H9 (cell line): Measurements from ENCODE around the gene MGLL. TPM values are rescaled to one million over a fixed set of nuclear protein-coding genes. Genes with fewer than 3 reads are reported as not detected.

Experiments used
- DNase-seq: peaks from one replicate; pipeline ENCODE4 v3.0.0-alpha.2; 2017
- H2AFZ ChIP-seq: one replicate; pipeline ENCODE4 v1.6.1; 2013; ENCODE audit warnings: mild to moderate bottlenecking, low read length, control low read depth, moderate library complexity
- H2AK5ac ChIP-seq: 2 replicates; pipeline ENCODE4 v1.6.1; 2013; ENCODE audit warnings: low read length, control low read depth, mixed read lengths; ENCODE audit not compliant: insufficient read length
- H2BK120ac ChIP-seq: one replicate; pipeline ENCODE4 v1.6.1; 2013; ENCODE audit warnings: low read depth, mild to moderate bottlenecking, low read length, control low read depth, inconsistent platforms; ENCODE audit not compliant: poor library complexity, severe bottlenecking
- H2BK12ac ChIP-seq: 2 replicates; pipeline ENCODE4 v1.6.1; 2013; ENCODE audit warnings: low read length, control low read depth, mixed read lengths, low read depth; ENCODE audit not compliant: insufficient read length
- H2BK15ac ChIP-seq: 2 replicates; pipeline ENCODE4 v1.6.1; 2013; ENCODE audit warnings: low read depth, low read length, control low read depth
- H2BK20ac ChIP-seq: one replicate; pipeline ENCODE4 v1.6.1; 2013; ENCODE audit warnings: low read depth, mild to moderate bottlenecking, low read length, control low read depth, inconsistent platforms; ENCODE audit not compliant: poor library complexity, severe bottlenecking
- H2BK5ac ChIP-seq: 2 replicates; pipeline ENCODE4 v1.6.1; 2013; ENCODE audit warnings: low read length, control low read depth, mixed read lengths; ENCODE audit not compliant: insufficient read length
- H3K14ac ChIP-seq: 2 replicates; pipeline ENCODE4 v1.6.1; 2013; ENCODE audit warnings: low read length, control low read depth; ENCODE audit not compliant: insufficient read depth
- H3K18ac ChIP-seq: 2 replicates; pipeline ENCODE4 v1.6.1; 2013; ENCODE audit warnings: low read depth, mild to moderate bottlenecking, mixed read lengths, low read length, control low read depth; ENCODE audit not compliant: insufficient read length
- H3K23ac ChIP-seq: 2 replicates; pipeline ENCODE4 v1.6.1; 2013; ENCODE audit warnings: low read length, control low read depth, mixed read lengths, low read depth; ENCODE audit not compliant: insufficient read length
- H3K23me2 ChIP-seq: 2 replicates; pipeline ENCODE4 v1.6.1; 2013; ENCODE audit warnings: low read depth, mild to moderate bottlenecking, mixed read lengths, low read length, control low read depth; ENCODE audit not compliant: insufficient read length, poor library complexity, severe bottlenecking
- H3K27ac ChIP-seq: 2 replicates; pipeline ENCODE4 v1.5.1; 2013; ENCODE audit warnings: low read length, control low read depth, mixed read lengths, low read depth; ENCODE audit not compliant: insufficient read length
- H3K27me3 ChIP-seq: 2 replicates; pipeline ENCODE4 v1.6.1; 2013; ENCODE audit warnings: low read length, control low read depth, inconsistent platforms; ENCODE audit not compliant: insufficient read depth
- H3K4ac ChIP-seq: 2 replicates; pipeline ENCODE4 v1.6.1; 2013; ENCODE audit warnings: low read depth, mild to moderate bottlenecking, control low read depth, inconsistent platforms, low read length, moderate library complexity
- H3K4me1 ChIP-seq: 2 replicates; pipeline ENCODE4 v1.6.1; 2013; ENCODE audit warnings: low read length, control low read depth, inconsistent platforms; ENCODE audit not compliant: insufficient read depth
- H3K4me2 ChIP-seq: 2 replicates; pipeline ENCODE4 v1.6.1; 2013; ENCODE audit warnings: low read length, control low read depth, mixed read lengths; ENCODE audit not compliant: insufficient read length, insufficient read depth
- H3K56ac ChIP-seq: 2 replicates; pipeline ENCODE4 v1.6.1; 2013; ENCODE audit warnings: low read depth, mild to moderate bottlenecking, mixed read lengths, low read length, control low read depth; ENCODE audit not compliant: insufficient read length
- H3K79me1 ChIP-seq: 2 replicates; pipeline ENCODE4 v1.6.1; 2013; ENCODE audit warnings: low read depth, mild to moderate bottlenecking, moderate library complexity, low read length, control low read depth, inconsistent platforms; ENCODE audit not compliant: insufficient read depth, poor library complexity, severe bottlenecking
- H3K79me2 ChIP-seq: 2 replicates; pipeline ENCODE4 v1.6.1; 2013; ENCODE audit warnings: low read length, control low read depth, inconsistent platforms; ENCODE audit not compliant: insufficient read depth
- H3K9ac ChIP-seq: 2 replicates; pipeline ENCODE4 v1.6.1; 2013; ENCODE audit warnings: low read length, control low read depth, mixed read lengths; ENCODE audit not compliant: insufficient read length; ENCODE audit errors: extremely low read depth
- H3K9me3 ChIP-seq: one replicate; pipeline ENCODE4 v1.6.1; 2013; ENCODE audit warnings: low read depth, low read length, inconsistent platforms; ENCODE audit not compliant: control insufficient read depth
- H3T11ph ChIP-seq: one replicate; pipeline ENCODE4 v1.6.1; 2013; ENCODE audit warnings: mild to moderate bottlenecking, low read length, control low read depth, inconsistent platforms
- H4K20me1 ChIP-seq: one replicate; pipeline ENCODE4 v1.6.1; 2013; ENCODE audit not compliant: control insufficient read depth, insufficient read length, insufficient read depth
- H4K5ac ChIP-seq: 2 replicates; pipeline ENCODE4 v1.6.1; 2013; ENCODE audit warnings: low read depth, mild to moderate bottlenecking, mixed read lengths, low read length, control low read depth; ENCODE audit not compliant: insufficient read length
- H4K8ac ChIP-seq: replicated peaks from 2 replicates; pipeline ENCODE4 v1.6.1; 2013; ENCODE audit warnings: low read length, control low read depth, mixed read lengths, low read depth; ENCODE audit not compliant: insufficient read length
- H4K91ac ChIP-seq: 2 replicates; pipeline ENCODE4 v1.6.1; 2013; ENCODE audit warnings: low read depth, mild to moderate bottlenecking, moderate library complexity, mixed read lengths, low read length, control low read depth; ENCODE audit not compliant: insufficient read length
- H3K27ac Mint-ChIP-seq, 3 experiments: 2 replicates in 2 of 3; 3 replicates in 1 of 3; pipeline ENCODE4 v1.8.0; 2020 to 2021; ENCODE audit warnings: mixed read lengths in 3 of 3, mild to moderate bottlenecking in 1 of 3, moderate library complexity in 1 of 3
- H3K27me3 Mint-ChIP-seq: 2 replicates; pipeline ENCODE4 v1.8.0; 2021; ENCODE audit warnings: low read depth, mild to moderate bottlenecking, moderate library complexity, mixed read lengths
- H3K36me3 Mint-ChIP-seq, 3 experiments: 2 replicates in 2 of 3; 3 replicates in 1 of 3; pipeline ENCODE4 v1.8.0; 2020 to 2021; ENCODE audit warnings: low read depth in 3 of 3, mixed read lengths in 3 of 3; ENCODE audit not compliant: insufficient read depth in 1 of 3
- H3K4me1 Mint-ChIP-seq, 2 experiments: 2 replicates each; pipeline ENCODE4 v1.8.0; 2020; ENCODE audit warnings: mixed read lengths in 2 of 2
- H3K4me3 Mint-ChIP-seq, 2 experiments: 2 replicates in 1 of 2; 3 replicates in 1 of 2; pipeline ENCODE4 v1.8.0; 2020 to 2021; ENCODE audit warnings: mild to moderate bottlenecking in 2 of 2, mixed read lengths in 2 of 2, moderate library complexity in 1 of 2
- H3K9me3 Mint-ChIP-seq, 2 experiments: 2 replicates in 1 of 2; 3 replicates in 1 of 2; pipeline ENCODE4 v1.8.0; 2020; ENCODE audit warnings: mild to moderate bottlenecking in 2 of 2, mixed read lengths in 2 of 2, moderate library complexity in 1 of 2
- CTCF ChIP-seq: fragments of 200-600 bp; sonication (generic); conservative IDR thresholded peaks from 3 replicates; pipeline ENCODE4 v1.8.0; 2021; ENCODE audit warnings: antibody characterized with exemption, mild to moderate bottlenecking
- WGBS: extraction: QIAGEN DNeasy Blood & Tissue Kit; methylation state at CpG from one replicate; pipeline ENCODE4 v1.1.7; 2013; ENCODE audit warnings: missing lambda C conversion rate, low lambda C conversion rate, mixed read lengths; ENCODE audit not compliant: insufficient read length; ENCODE audit errors: extremely low coverage; 5-methylcytosine and 5-hydroxymethylcytosine counted together
- total RNA-seq: library from RNA; stranded (reverse); gene quantifications from 2 replicates; pipeline ENCODE4 v1.2.1, GENCODE V29; 2021

MGLL gene
- total RNA-seq, 1 experiment from 2014 or later = 0.11 TPM

GRCh38 chr3:127711896-127712295 is 110.4 kb downstream of the MGLL start:
- Mint-ChIP-seq H3K27me3 (peaks cover 24% of the 10 kb centered on the region), H3K4me1 (peaks cover 29 to 38% of the 10 kb centered on the region in 2 experiments), H3K36me3 (no peaks in the 10 kb centered on the region), H3K27ac (no peak overlapping the region), H3K4me3 (no peak overlapping the region), H3K9me3 (no peaks in the 10 kb centered on the region)
- Histone ChIP-seq H3K79me1 (no peaks in the 10 kb centered on the region), H3K4ac (no peak overlapping the region), H3T11ph (no peak overlapping the region), H3K9ac (no peak overlapping the region), H4K5ac (no peak overlapping the region), H2AK5ac (no peak overlapping the region), H3K23me2 (no peaks in the 10 kb centered on the region), H3K56ac (no peak overlapping the region), H2AFZ (no peak overlapping the region), H2BK5ac (no peak overlapping the region), H4K20me1 (no peaks in the 10 kb centered on the region), H4K8ac (no peak overlapping the region), H3K23ac (no peak overlapping the region), H3K14ac (no peak overlapping the region), H3K9me3 (no peaks in the 10 kb centered on the region), H2BK20ac (no peak overlapping the region), H3K27me3 (no peaks in the 10 kb centered on the region), H2BK15ac (no peak overlapping the region), H3K27ac (no peak overlapping the region), H3K4me1 (peaks cover 4% of the 10 kb centered on the region; the same call in 1 of the 2 replicates), H3K4me2 (no peak overlapping the region), H3K18ac (no peak overlapping the region), H3K79me2 (no peaks in the 10 kb centered on the region), H4K91ac (no peak overlapping the region), H2BK12ac (no peak overlapping the region), H2BK120ac (no peak overlapping the region)
- no peak for TF ChIP-seq CTCF
- WGBS = no CpG with 5 or more reads among the region's 14 CpGs
- no peak for DNase-seq
